ENCODE measurements around the gene ZIC4. TPM values are rescaled to one million over a fixed set of nuclear protein-coding genes. Genes with fewer than 3 reads are reported as not detected.

Gene ZIC4
- total and polyA plus RNA-seq, 3 experiments from 2014 or later: not detected

- H3K4me1 ChIP-seq (ENCODE audit: insufficient read depth, low read length): no peaks in the 10 kb centered on the region
- ChIA-PET CTCF (no interaction called here), POLR2A (no interaction called here)
- H3K4me1 Mint-ChIP-seq: no peaks in the 10 kb centered on the region
- H3K4me3 ChIP-seq (ENCODE audit: low read length): no peak overlapping the region
- peaks cover 35 to 45% of the 10 kb centered on the region in 2 donors for H3K27me3 Mint-ChIP-seq
- H3K36me3 ChIP-seq (ENCODE audit: insufficient read depth, low read length): no peaks in the 10 kb centered on the region
- H3K9me3 Mint-ChIP-seq: peaks cover 4 to 28% (median 12%) of the 10 kb centered on the region in 5 donors
- no peak overlapping the region for H3K4me3 Mint-ChIP-seq
- no peak overlapping the region for H3K27ac Mint-ChIP-seq
- no peak for DNase-seq
- peaks cover 25% of the 10 kb centered on the region for H3K27me3 ChIP-seq (ENCODE audit: insufficient read depth, low read length, poor library complexity, severe bottlenecking)
- no peaks in the 10 kb centered on the region for H3K36me3 Mint-ChIP-seq
- no peaks in the 10 kb centered on the region for H3K9me3 ChIP-seq (ENCODE audit: low read length)
- no peak overlapping the region for H3K27ac ChIP-seq (ENCODE audit: low read depth, low read length)
Observed at GRCh38 chr3:147425388-147425850, 19.1 kb upstream of the ZIC4 start.

GRCh38 chr3:147424581-147425387 is 18.4 kb upstream of the ZIC4 start:
- H3K36me3 Mint-ChIP-seq: peaks cover 0 to 4% (median 0%) of the 10 kb centered on the region in 3 donors
- ChIA-PET POLR2A (no interaction called here), CTCF (no interaction called here)
- no peak overlapping the region for H3K27ac Mint-ChIP-seq
- Histone ChIP-seq H3K36me3 (ENCODE audit: insufficient read depth, low read length) (no peaks in the 10 kb centered on the region), H3K27me3 (ENCODE audit: insufficient read depth, low read length, poor library complexity, severe bottlenecking) (peaks cover 31% of the 10 kb centered on the region), H3K27ac (ENCODE audit: low read depth, low read length) (no peak overlapping the region), H3K9me3 (ENCODE audit: low read length) (no peaks in the 10 kb centered on the region), H3K4me3 (ENCODE audit: low read length) (no peak overlapping the region), H3K4me1 (ENCODE audit: insufficient read depth, low read length) (no peaks in the 10 kb centered on the region)
- peaks cover 0 to 2% (median 0%) of the 10 kb centered on the region in 3 donors for H3K4me1 Mint-ChIP-seq
- H3K27me3 Mint-ChIP-seq: peaks cover 41 to 51% of the 10 kb centered on the region in 2 donors
- no peak for DNase-seq
- H3K9me3 Mint-ChIP-seq: peaks cover 4 to 33% (median 14%) of the 10 kb centered on the region in 5 donors
- no peak overlapping the region for H3K4me3 Mint-ChIP-seq

- ChIA-PET CTCF (interaction anchor here (1.3 kb wide), 1 partner anchor 68 kb away, joined by 3 read pairs; no protein-coding TSS in a partner anchor), POLR2A (no interaction called here)
- peaks cover 45 to 56% of the 10 kb centered on the region in 2 donors for H3K27me3 Mint-ChIP-seq
- DNase-seq: no peak
- H3K36me3 Mint-ChIP-seq: peaks cover 0 to 6% (median 0%) of the 10 kb centered on the region in 3 donors
- Histone ChIP-seq H3K27ac (ENCODE audit: low read depth, low read length) (no peak overlapping the region), H3K36me3 (ENCODE audit: insufficient read depth, low read length) (no peaks in the 10 kb centered on the region), H3K9me3 (ENCODE audit: low read length) (no peaks in the 10 kb centered on the region), H3K4me1 (ENCODE audit: insufficient read depth, low read length) (no peaks in the 10 kb centered on the region), H3K4me3 (ENCODE audit: low read length) (no peak overlapping the region), H3K27me3 (ENCODE audit: insufficient read depth, low read length, poor library complexity, severe bottlenecking) (peaks cover 39% of the 10 kb centered on the region)
- H3K9me3 Mint-ChIP-seq: peaks cover 2 to 37% (median 15%) of the 10 kb centered on the region in 5 donors
- H3K4me1 Mint-ChIP-seq: peaks cover 0 to 5% (median 0%) of the 10 kb centered on the region in 3 donors
- H3K27ac Mint-ChIP-seq: no peak overlapping the region
- no peak overlapping the region for H3K4me3 Mint-ChIP-seq
Observed at GRCh38 chr3:147423798-147424580, 17.6 kb upstream of the ZIC4 start.

DNA sequence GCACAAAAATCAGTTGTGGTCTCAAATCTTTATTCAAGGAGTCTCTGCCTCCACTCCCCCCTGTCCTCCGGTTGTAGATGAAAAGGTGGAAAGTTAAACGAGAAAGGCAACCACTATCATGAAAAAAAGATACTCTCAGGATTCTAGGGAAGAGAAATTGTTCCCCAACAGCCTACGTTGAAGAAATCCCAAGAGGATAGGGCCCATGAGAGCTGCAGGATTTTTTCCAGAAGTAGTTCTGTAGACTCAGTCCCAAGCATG is 17.1 kb upstream of the ZIC4 start:
- Histone ChIP-seq H3K36me3 (ENCODE audit: insufficient read depth, low read length) (no peaks in the 10 kb centered on the region), H3K9me3 (ENCODE audit: low read length) (no peaks in the 10 kb centered on the region), H3K27ac (ENCODE audit: low read depth, low read length) (no peak overlapping the region), H3K27me3 (ENCODE audit: insufficient read depth, low read length, poor library complexity, severe bottlenecking) (peaks cover 40% of the 10 kb centered on the region), H3K4me3 (ENCODE audit: low read length) (no peak overlapping the region), H3K4me1 (ENCODE audit: insufficient read depth, low read length) (no peaks in the 10 kb centered on the region)
- Mint-ChIP-seq H3K4me1 (peaks cover 0 to 5% (median 0%) of the 10 kb centered on the region in 3 donors), H3K27me3 (peaks cover 49 to 62% of the 10 kb centered on the region in 2 donors), H3K27ac (no peak overlapping the region), H3K36me3 (peaks cover 0 to 6% (median 0%) of the 10 kb centered on the region in 3 donors), H3K9me3 (peaks cover 0 to 41% (median 19%) of the 10 kb centered on the region in 5 donors), H3K4me3 (no peak overlapping the region)
- CTCF ChIA-PET: interaction anchor here (1.3 kb wide), 1 partner anchor 68 kb away, joined by 3 read pairs; no protein-coding TSS in a partner anchor
- POLR2A ChIA-PET: no interaction called here
- DNase-seq: no peak

DNA sequence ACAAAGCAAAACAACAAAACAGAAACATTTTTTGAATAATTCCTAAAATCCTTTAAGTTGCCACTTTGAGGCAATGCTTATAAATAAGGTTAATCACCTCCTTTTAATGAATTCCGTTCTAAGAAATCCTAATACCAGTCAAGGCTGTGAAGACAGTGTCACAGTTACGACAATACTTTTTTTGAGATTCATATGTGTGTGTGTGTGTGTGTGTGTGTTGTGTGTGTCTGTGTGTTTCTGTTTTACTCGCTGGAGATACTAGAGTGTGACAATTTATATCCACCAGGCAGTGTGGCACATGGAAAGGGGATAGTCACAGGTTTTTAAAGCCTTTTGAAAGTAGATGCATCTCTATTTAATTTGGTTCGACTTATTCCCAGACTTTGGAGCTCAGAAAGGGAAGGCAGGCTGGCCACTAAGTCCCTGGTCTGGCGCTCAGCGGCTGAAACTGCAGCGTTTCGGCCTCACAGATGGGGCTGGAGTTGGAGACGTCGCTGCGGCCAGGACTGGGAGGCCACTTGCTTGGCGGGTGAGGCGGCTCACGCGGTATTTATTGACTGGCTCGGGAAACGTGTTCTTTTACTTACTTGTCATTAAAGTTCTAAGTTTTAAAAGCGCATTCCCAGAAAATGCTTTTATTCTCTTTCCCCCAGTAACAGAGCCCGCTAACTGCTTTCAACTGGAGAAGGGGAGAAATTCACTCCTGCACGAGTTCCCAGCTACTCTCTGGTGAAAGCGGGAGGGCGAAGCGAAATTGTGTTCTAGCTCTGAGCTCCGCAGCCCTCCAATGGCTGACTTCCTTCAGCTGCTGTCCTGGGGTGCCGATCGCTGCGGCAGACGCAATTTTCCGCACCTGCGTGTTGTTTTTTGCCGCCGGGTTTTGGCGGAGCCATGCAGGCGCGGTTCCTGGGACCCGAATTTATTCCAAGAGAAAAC is 16.5 kb upstream of the ZIC4 start:
- ChIA-PET CTCF (interaction anchor here (1.3 kb wide), 1 partner anchor 67 kb away, joined by 3 read pairs; no protein-coding TSS in a partner anchor), POLR2A (no interaction called here)
- no peaks in the 10 kb centered on the region for H3K4me1 ChIP-seq (ENCODE audit: insufficient read depth, low read length)
- H3K36me3 ChIP-seq (ENCODE audit: insufficient read depth, low read length): no peaks in the 10 kb centered on the region
- H3K36me3 Mint-ChIP-seq: peaks cover 0 to 6% (median 0%) of the 10 kb centered on the region in 3 donors
- no peak overlapping the region for H3K27ac Mint-ChIP-seq
- peaks cover 0 to 5% (median 0%) of the 10 kb centered on the region in 3 donors for H3K4me1 Mint-ChIP-seq
- H3K4me3 ChIP-seq (ENCODE audit: low read length): no peak overlapping the region
- H3K27me3 ChIP-seq (ENCODE audit: insufficient read depth, low read length, poor library complexity, severe bottlenecking): peaks cover 40% of the 10 kb centered on the region
- H3K27ac ChIP-seq (ENCODE audit: low read depth, low read length): no peak overlapping the region
- H3K9me3 ChIP-seq (ENCODE audit: low read length): no peaks in the 10 kb centered on the region
- H3K4me3 Mint-ChIP-seq: no peak overlapping the region
- no peak for DNase-seq
- peaks cover 2 to 43% (median 20%) of the 10 kb centered on the region in 5 donors for H3K9me3 Mint-ChIP-seq
- peaks cover 51 to 68% of the 10 kb centered on the region in 2 donors for H3K27me3 Mint-ChIP-seq

DNA sequence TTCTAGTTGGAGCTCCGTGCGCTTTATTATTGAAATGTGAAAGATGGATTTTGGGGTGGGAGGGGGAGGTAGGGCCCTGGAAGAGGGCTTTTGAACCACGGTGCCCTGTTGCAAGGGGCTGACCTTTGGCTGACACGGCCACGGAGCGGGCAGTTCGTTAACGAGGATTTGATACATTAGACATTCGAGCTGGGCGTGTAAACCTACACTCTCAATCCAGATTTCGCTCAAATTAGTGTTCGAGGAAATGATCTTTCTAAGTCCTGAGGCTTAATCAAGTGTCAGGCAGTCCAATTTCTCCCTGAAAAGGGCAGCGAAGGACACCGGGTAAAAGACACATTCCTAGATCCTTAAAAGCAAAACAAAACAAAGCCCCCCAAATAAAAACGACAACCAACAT is 15.9 kb upstream of the ZIC4 start:
- H3K27ac ChIP-seq (ENCODE audit: low read depth, low read length): no peak overlapping the region
- H3K4me3 ChIP-seq (ENCODE audit: low read length): no peak overlapping the region
- H3K36me3 Mint-ChIP-seq: peaks cover 0 to 6% (median 0%) of the 10 kb centered on the region in 3 donors
- DNase-seq: no peak
- ChIA-PET CTCF (no interaction called here), POLR2A (no interaction called here)
- H3K27me3 ChIP-seq (ENCODE audit: insufficient read depth, low read length, poor library complexity, severe bottlenecking): peaks cover 40% of the 10 kb centered on the region
- H3K4me1 ChIP-seq (ENCODE audit: insufficient read depth, low read length): no peaks in the 10 kb centered on the region
- no peak overlapping the region for H3K27ac Mint-ChIP-seq
- peaks cover 0 to 5% (median 0%) of the 10 kb centered on the region in 3 donors for H3K4me1 Mint-ChIP-seq
- H3K9me3 Mint-ChIP-seq: peaks cover 4 to 45% (median 20%) of the 10 kb centered on the region in 5 donors
- no peak overlapping the region for H3K4me3 Mint-ChIP-seq
- no peaks in the 10 kb centered on the region for H3K9me3 ChIP-seq (ENCODE audit: low read length)
- H3K27me3 Mint-ChIP-seq: peaks cover 56 to 74% of the 10 kb centered on the region in 2 donors
- no peaks in the 10 kb centered on the region for H3K36me3 ChIP-seq (ENCODE audit: insufficient read depth, low read length)

GRCh38 chr3:147421184-147421912 is 15.0 kb upstream of the ZIC4 start:
- peaks cover 0 to 6% (median 0%) of the 10 kb centered on the region in 3 donors for H3K36me3 Mint-ChIP-seq
- no peak overlapping the region for H3K27ac Mint-ChIP-seq
- ChIA-PET POLR2A (no interaction called here), CTCF (no interaction called here)
- no peak for DNase-seq
- Histone ChIP-seq H3K27me3 (ENCODE audit: insufficient read depth, low read length, poor library complexity, severe bottlenecking) (peaks cover 41% of the 10 kb centered on the region), H3K4me1 (ENCODE audit: insufficient read depth, low read length) (no peaks in the 10 kb centered on the region), H3K4me3 (ENCODE audit: low read length) (no peak overlapping the region), H3K9me3 (ENCODE audit: low read length) (no peaks in the 10 kb centered on the region), H3K27ac (ENCODE audit: low read depth, low read length) (no peak overlapping the region), H3K36me3 (ENCODE audit: insufficient read depth, low read length) (no peaks in the 10 kb centered on the region)
- peaks cover 57 to 82% of the 10 kb centered on the region in 2 donors for H3K27me3 Mint-ChIP-seq
- H3K4me3 Mint-ChIP-seq: no peak overlapping the region
- H3K9me3 Mint-ChIP-seq: peaks cover 4 to 45% (median 20%) of the 10 kb centered on the region in 5 donors
- H3K4me1 Mint-ChIP-seq: peaks cover 0 to 5% (median 0%) of the 10 kb centered on the region in 3 donors
